Tibial nerve (tissue), 4 donors: Measurements from ENCODE around the gene PLEKHF1. TPM values are rescaled to one million over a fixed set of nuclear protein-coding genes. Genes with fewer than 3 reads are reported as not detected.

Experiments used
- DNase-seq, 2 donors: peaks; one replicate each; pipeline ENCODE4 v3.0.0-alpha.2; 2019; ENCODE audit warnings: low spot score in 2 of 2
- H3K27ac ChIP-seq, 4 donors: fragments of 200-600 bp; sonication (generic) in 3 of 4; one replicate each; pipeline ENCODE4 v1.5.1; 2017 to 2019; ENCODE audit warnings: mild to moderate bottlenecking in 1 of 4
- H3K27me3 ChIP-seq, 2 donors: fragments of 200-600 bp; sonication (generic) in 1 of 2; one replicate each; pipeline versions ENCODE4 v1.5.1 to v1.6.0; 2017 to 2019
- H3K36me3 ChIP-seq, 3 donors: fragments of 200-600 bp; sonication (generic); one replicate each; pipeline ENCODE4 v1.5.1; 2018 to 2019
- H3K4me1 ChIP-seq, 4 donors: fragments of 200-600 bp; sonication (generic) in 3 of 4; one replicate each; pipeline ENCODE4 v1.5.1; 2017 to 2019
- H3K4me3 ChIP-seq, 4 donors: fragments of 200-600 bp; sonication (generic) in 3 of 4; one replicate each; pipeline ENCODE4 v1.5.1; 2017 to 2019; ENCODE audit warnings: mild to moderate bottlenecking in 1 of 4, moderate library complexity in 1 of 4
- H3K9me3 ChIP-seq, 4 donors: fragments of 200-600 bp; sonication (generic) in 3 of 4; one replicate each; pipeline ENCODE4 v1.5.1; 2017 to 2019
- EP300 ChIP-seq, 2 donors: sonication (generic); formaldehyde crosslinking; IDR thresholded peaks; one replicate each; pipeline ENCODE4 v1.6.1; 2017; ENCODE audit warnings: antibody characterized with exemption in 2 of 2, mild to moderate bottlenecking in 1 of 2
- POLR2A ChIP-seq, 2 donors: fragments of 450-650 bp; IDR thresholded peaks; one replicate each; pipeline ENCODE4 v1.6.1; 2017; ENCODE audit warnings: antibody characterized with exemption in 2 of 2, mild to moderate bottlenecking in 2 of 2, moderate library complexity in 2 of 2
- WGBS, 2 donors: methylation state at CpG; one replicate each; pipeline ENCODE4 v1.1.5; 2018; 5-methylcytosine and 5-hydroxymethylcytosine counted together
- total RNA-seq, 4 donors: library from RNA; depleted of rRNA; stranded (reverse); fragments of >200 nt; gene quantifications; one replicate each; pipeline ENCODE4 v1.1.0, GENCODE V29; 2016
- TF ChIP-seq, protein P1 (sequence below), 5 experiments: fragments of 200-600 bp in 3 of 5; fragments of 450-650 bp in 2 of 5; sonication (generic) in 3 of 5; IDR thresholded peaks; one replicate each; pipeline ENCODE4 v1.5.1; 2016 to 2019; ENCODE audit warnings: antibody characterized with exemption in 5 of 5, mild to moderate bottlenecking in 3 of 5, moderate library complexity in 2 of 5

The PLEKHF1 gene
- total RNA-seq, 4 donors from 2014 or later = 52.2 to 119 (median 89.0) TPM

DNA sequence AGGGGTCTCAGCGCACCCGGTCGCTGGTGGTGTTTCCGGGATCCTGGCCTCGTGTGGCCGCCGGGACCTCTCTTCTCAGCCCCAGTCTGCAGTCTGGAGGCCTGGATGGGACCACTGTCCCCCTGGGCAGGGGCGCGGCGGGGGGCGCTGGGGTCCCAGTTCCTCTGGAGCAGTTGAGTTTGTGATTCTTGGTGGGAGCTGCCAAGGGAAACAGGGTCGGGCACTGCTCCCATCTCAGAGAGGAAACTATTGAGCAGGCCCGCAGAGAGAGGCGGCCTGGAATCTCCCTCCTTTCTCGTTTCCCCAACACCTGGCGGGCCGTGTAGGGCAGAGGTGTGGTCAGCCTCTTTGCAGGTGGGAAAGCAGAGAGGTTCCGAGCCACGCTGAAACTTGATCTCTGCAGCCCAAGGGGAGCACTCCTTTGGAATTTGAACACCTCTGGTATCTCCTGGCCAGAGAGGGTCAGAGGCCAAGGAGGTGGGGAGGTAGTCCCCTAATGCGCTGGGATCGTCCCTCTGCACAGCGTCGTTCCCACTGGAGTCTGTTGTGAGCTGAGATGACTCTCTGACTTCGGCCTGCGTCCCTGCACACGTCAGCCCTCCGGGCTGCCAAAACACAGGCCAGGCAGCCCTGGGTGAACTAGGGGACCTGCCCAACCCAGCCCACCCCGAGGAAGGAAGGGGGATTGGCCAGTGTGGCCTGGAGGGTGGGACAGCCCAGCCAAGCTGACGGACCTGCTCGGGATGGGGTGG, 741 bp downstream of the PLEKHF1 start:
- H3K36me3 ChIP-seq = peaks cover 0 to 5% (median 0%) of the 10 kb centered on the region in 3 donors
- H3K4me3 ChIP-seq = peak overlapping the region; percentile 74 to 97 (median 96)
- no peaks in the 10 kb centered on the region for H3K9me3 ChIP-seq
- H3K27ac ChIP-seq = peak overlapping the region; percentile 77 to 95 (median 90)
- DNase-seq = no peak
- 5 to 6% methylated on average over 18 to 22 of the region's 30 CpGs for WGBS, 2 donors
- H3K4me1 ChIP-seq = peaks cover 0 to 86% (median 48%) of the 10 kb centered on the region in 4 donors
- no peaks in the 10 kb centered on the region for H3K27me3 ChIP-seq
- peak in 1 of 2 donors; percentile 32 for TF ChIP-seq POLR2A (IDR thresholded peaks at IDR 0.05)
- TF ChIP-seq EP300 (IDR thresholded peaks at IDR 0.05) = peak in 1 of 2 donors; percentile 27
- TF ChIP-seq, protein P1, sequence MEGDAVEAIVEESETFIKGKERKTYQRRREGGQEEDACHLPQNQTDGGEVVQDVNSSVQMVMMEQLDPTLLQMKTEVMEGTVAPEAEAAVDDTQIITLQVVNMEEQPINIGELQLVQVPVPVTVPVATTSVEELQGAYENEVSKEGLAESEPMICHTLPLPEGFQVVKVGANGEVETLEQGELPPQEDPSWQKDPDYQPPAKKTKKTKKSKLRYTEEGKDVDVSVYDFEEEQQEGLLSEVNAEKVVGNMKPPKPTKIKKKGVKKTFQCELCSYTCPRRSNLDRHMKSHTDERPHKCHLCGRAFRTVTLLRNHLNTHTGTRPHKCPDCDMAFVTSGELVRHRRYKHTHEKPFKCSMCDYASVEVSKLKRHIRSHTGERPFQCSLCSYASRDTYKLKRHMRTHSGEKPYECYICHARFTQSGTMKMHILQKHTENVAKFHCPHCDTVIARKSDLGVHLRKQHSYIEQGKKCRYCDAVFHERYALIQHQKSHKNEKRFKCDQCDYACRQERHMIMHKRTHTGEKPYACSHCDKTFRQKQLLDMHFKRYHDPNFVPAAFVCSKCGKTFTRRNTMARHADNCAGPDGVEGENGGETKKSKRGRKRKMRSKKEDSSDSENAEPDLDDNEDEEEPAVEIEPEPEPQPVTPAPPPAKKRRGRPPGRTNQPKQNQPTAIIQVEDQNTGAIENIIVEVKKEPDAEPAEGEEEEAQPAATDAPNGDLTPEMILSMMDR (IDR thresholded peaks at IDR 0.05) = no peak

DNA sequence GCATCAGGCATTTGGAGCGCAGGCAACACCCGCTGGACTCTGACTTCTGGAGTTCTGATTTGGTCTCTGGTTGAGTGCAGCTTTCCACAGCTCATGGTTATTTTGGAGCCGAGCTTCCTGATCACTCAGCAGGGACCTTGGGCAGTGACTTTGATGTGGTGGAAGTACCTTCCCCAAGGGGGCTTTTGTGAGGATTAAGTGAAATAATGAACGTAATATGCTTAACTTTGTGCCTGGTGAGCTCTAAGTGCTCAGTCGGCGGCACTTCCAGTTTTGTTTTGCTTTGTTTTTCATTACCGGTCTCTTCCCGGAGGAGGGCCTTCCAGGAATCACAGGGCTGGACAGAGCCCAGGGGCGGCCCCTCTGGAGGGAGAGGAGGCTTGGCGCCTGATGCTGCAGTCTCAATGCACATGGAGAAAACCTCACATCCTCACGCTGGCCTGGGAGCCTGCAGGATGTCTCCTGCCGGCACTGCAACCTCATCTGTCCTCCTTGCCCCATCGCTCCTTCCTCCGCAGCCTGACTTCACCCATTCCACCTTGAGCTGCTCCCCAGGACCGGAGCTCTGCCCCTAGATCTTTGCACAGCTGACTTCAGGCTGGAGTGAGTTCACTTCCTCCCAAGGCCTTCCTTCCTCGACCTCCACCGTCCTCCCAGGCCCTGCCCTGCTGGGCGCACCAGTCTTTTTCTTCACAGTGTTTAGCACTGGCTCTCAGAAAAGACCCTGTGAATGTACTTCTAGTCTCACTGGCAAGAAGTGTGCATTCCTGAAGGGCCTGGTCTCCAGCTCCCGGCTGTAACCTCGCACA, 1.5 kb downstream of the PLEKHF1 start:
- H3K9me3 ChIP-seq = no peaks in the 10 kb centered on the region
- peaks cover 0 to 86% (median 53%) of the 10 kb centered on the region in 4 donors for H3K4me1 ChIP-seq
- DNase-seq = peak; percentile 60 to 70
- WGBS, 2 donors = 17 to 23% methylated on average over 20 of the region's 20 CpGs
- H3K4me3 ChIP-seq = peak overlapping the region; percentile 74 to 97 (median 96)
- TF ChIP-seq, protein P1 (IDR thresholded peaks at IDR 0.05) = no peak
- no peak for TF ChIP-seq POLR2A (IDR thresholded peaks at IDR 0.05)
- TF ChIP-seq EP300 (IDR thresholded peaks at IDR 0.05) = peak in 1 of 2 donors; percentile 39
- H3K27ac ChIP-seq = peak overlapping the region; percentile 77 to 95 (median 90)
- peaks cover 0 to 5% (median 0%) of the 10 kb centered on the region in 3 donors for H3K36me3 ChIP-seq
- H3K27me3 ChIP-seq = no peaks in the 10 kb centered on the region

DNA sequence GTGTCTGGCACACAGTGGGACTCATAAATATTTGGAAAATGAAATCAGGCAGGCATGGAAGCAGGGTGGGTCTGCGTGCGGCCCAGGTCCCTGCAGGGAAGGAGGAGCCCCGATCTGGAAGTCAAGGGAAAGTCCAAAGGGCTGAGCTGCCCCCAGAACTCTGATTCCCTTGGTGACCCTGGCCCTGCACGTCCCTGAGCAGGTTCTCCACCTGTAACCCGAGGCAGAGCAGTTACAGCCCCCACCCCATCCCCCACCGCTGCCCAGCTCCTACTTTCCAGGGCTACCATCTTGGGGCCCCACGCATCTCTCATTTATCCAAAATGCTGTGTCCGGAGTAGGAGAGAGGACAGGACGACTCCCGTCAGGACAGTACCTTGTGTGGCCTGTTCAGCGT, 2.1 kb downstream of the PLEKHF1 start:
- Histone ChIP-seq H3K4me1 (peaks cover 0 to 86% (median 51%) of the 10 kb centered on the region in 4 donors), H3K4me3 (peak overlapping the region in 2 of 4 donors; percentile 95 to 97), H3K27me3 (no peaks in the 10 kb centered on the region), H3K36me3 (peaks cover 0 to 5% (median 0%) of the 10 kb centered on the region in 3 donors), H3K9me3 (no peaks in the 10 kb centered on the region), H3K27ac (peak overlapping the region; percentile 77 to 95 (median 90))
- WGBS, 2 donors = 72 to 85% methylated on average over 10 of the region's 11 CpGs
- DNase-seq = no peak
- TF ChIP-seq, protein P1 (IDR thresholded peaks at IDR 0.05) = no peak
- TF ChIP-seq POLR2A (IDR thresholded peaks at IDR 0.05) (no peak), EP300 (IDR thresholded peaks at IDR 0.05) (no peak)

DNA sequence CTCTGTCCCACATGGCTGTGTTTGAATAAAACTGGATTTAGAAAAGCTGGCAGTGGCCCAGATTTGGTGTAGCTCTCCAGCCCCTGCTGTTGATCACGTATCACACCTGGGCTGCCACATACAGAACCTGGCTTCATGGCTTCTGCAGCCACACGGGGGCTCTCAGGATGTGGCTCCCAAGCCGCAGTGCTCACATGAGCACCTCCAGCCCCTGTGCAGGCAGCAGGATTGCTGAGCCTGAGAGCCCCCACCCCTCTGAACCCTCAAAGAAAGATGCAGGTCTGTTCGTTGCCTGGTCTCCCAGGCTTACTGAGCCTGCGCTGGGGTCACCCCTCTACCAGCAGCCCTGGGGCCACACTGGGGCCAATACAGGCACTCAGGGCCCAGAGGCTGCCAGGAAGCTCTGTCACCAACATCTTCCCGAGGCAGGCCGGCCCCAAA, 2.7 kb downstream of the PLEKHF1 start:
- 78 to 83% methylated on average over 3 to 4 of the region's 7 CpGs for WGBS, 2 donors
- Histone ChIP-seq H3K27ac (peak overlapping the region; percentile 20 to 95 (median 90)), H3K36me3 (peaks cover 0 to 5% (median 0%) of the 10 kb centered on the region in 3 donors), H3K9me3 (no peaks in the 10 kb centered on the region), H3K4me3 (peak overlapping the region in 1 of 4 donors; percentile 97), H3K4me1 (peaks cover 0 to 86% (median 50%) of the 10 kb centered on the region in 4 donors), H3K27me3 (no peaks in the 10 kb centered on the region)
- TF ChIP-seq EP300 (IDR thresholded peaks at IDR 0.05) (no peak), POLR2A (IDR thresholded peaks at IDR 0.05) (no peak)
- TF ChIP-seq, protein P1 (IDR thresholded peaks at IDR 0.05) = no peak
- no peak for DNase-seq
